ENCODE results near the gene MYO1B. TPM values are rescaled to one million over a fixed set of nuclear protein-coding genes. Genes with fewer than 3 reads are reported as not detected.

The MYO1B gene
- total and polyA plus RNA-seq, 2 experiments from 2014 or later: 26.4 to 70.6 TPM

- no peak overlapping the region for H3K4me3 ChIP-seq
- Mint-ChIP-seq H3K27me3 (ENCODE audit: insufficient read depth, low read depth, poor library complexity) (peaks cover 2% of the 10 kb centered on the region), H3K27ac (no peak overlapping the region), H3K4me1 (no peaks in the 10 kb centered on the region), H3K4me3 (no peak overlapping the region), H3K9me3 (no peaks in the 10 kb centered on the region), H3K36me3 (ENCODE audit: low read depth) (peaks cover 48% of the 10 kb centered on the region)
- H3K36me3 ChIP-seq (ENCODE audit: insufficient read depth): peaks cover 21% of the 10 kb centered on the region
- no peaks in the 10 kb centered on the region for H3K9me2 ChIP-seq (ENCODE audit: insufficient read depth)
- no peak for TF ChIP-seq EZH2phosphoT487 (IDR thresholded peaks at IDR 0.05; ENCODE audit: unreplicated experiment)
- TF ChIP-seq STAT1 (IDR thresholded peaks at IDR 0.05; ENCODE audit: unreplicated experiment): no peak
- no peak for TF ChIP-seq REST (IDR thresholded peaks at IDR 0.05; ENCODE audit: unreplicated experiment)
- no peak for TF ChIP-seq ZNF114 (CRISPR knock-in tag; IDR thresholded peaks at IDR 0.05)
- no peak for TF ChIP-seq ZNF462 (CRISPR knock-in tag; IDR thresholded peaks at IDR 0.05)
- no peak for TF ChIP-seq CTCF (conservative IDR thresholded peaks at IDR 0.05; ENCODE audit: low read depth in 2 of 2)
- no peak for TF ChIP-seq CREB1 (CRISPR knock-in tag; IDR thresholded peaks at IDR 0.05; ENCODE audit: low read depth)
- TF ChIP-seq ETS1 (IDR thresholded peaks at IDR 0.05): no peak
- TF ChIP-seq ZNF331 (CRISPR knock-in tag; IDR thresholded peaks at IDR 0.05; ENCODE audit: low read depth): no peak
- no peak for TF ChIP-seq NANOG (IDR thresholded peaks at IDR 0.05; ENCODE audit: borderline replicate concordance)
- no peak for TF ChIP-seq POLR2AphosphoS5 (IDR thresholded peaks at IDR 0.05; ENCODE audit: low read depth)
- H2AFZ ChIP-seq: no peak overlapping the region
- H3K27me3 ChIP-seq (ENCODE audit: insufficient read depth): no peaks in the 10 kb centered on the region
- ATAC-seq (no peak), DNase-seq (ENCODE audit: low spot score) (no peak)
- H3K79me2 ChIP-seq (replicated peaks; ENCODE audit: insufficient read depth): no peaks in the 10 kb centered on the region
- no peak overlapping the region for H3K27ac ChIP-seq (ENCODE audit: low read depth)
- no peaks in the 10 kb centered on the region for H3K4me1 ChIP-seq (ENCODE audit: insufficient read depth)
- H3K4me2 ChIP-seq: no peak overlapping the region
- no peaks in the 10 kb centered on the region for H4K20me1 ChIP-seq (replicated peaks; ENCODE audit: insufficient read depth)
- no peaks in the 10 kb centered on the region for H3F3A ChIP-seq (replicated peaks; ENCODE audit: low read depth)
Observed at GRCh38 chr2:191384829-191385228, 139.6 kb downstream of the MYO1B start.
